HCT116 (cell line): ENCODE data around the gene ZNF692.

ENCODE experiments used
- POLR2AphosphoS5 ChIP-seq: IDR thresholded peaks from 2 replicates; pipeline ENCODE4 v1.6.1; 2011; ENCODE audit warnings: mild to moderate bottlenecking, low read depth, low read length, moderate library complexity
- YY1 ChIP-seq: IDR thresholded peaks from 2 replicates; pipeline ENCODE4 v1.6.1; 2011; ENCODE audit warnings: low read length, low read depth, moderate library complexity, mild to moderate bottlenecking; ENCODE audit not compliant: insufficient replicate concordance; ENCODE audit errors: extremely low read depth
- TF ChIP-seq, protein P1 (sequence below), 3 experiments: fragments of 200-600 bp in 1 of 3; sonication (generic) in 1 of 3; IDR thresholded peaks in 2 of 3; conservative IDR thresholded peaks in 1 of 3; 2 replicates each; pipeline ENCODE4 v1.5.1; 2012 to 2017; ENCODE audit warnings: low read depth in 2 of 3, low read length in 2 of 3, antibody characterized with exemption in 1 of 3, borderline replicate concordance in 1 of 3, control low read depth in 1 of 3, mild to moderate bottlenecking in 1 of 3, mixed read lengths in 1 of 3, mixed run types in 1 of 3, moderate library complexity in 1 of 3; ENCODE audit not compliant: insufficient read depth in 1 of 3
- TF ChIP-seq, protein P2 (sequence below): IDR thresholded peaks from 2 replicates; pipeline ENCODE4 v1.6.1; 2012; ENCODE audit warnings: low read depth
- TF ChIP-seq, protein P3 (sequence below): IDR thresholded peaks from 2 replicates; pipeline ENCODE4 v1.6.1; 2012
- TF ChIP-seq, protein P4 (sequence below): IDR thresholded peaks from 2 replicates; pipeline ENCODE4 v1.6.1; 2011; ENCODE audit warnings: mild to moderate bottlenecking, low read length, moderate library complexity; ENCODE audit not compliant: insufficient replicate concordance; ENCODE audit errors: extremely low read depth

DNA sequence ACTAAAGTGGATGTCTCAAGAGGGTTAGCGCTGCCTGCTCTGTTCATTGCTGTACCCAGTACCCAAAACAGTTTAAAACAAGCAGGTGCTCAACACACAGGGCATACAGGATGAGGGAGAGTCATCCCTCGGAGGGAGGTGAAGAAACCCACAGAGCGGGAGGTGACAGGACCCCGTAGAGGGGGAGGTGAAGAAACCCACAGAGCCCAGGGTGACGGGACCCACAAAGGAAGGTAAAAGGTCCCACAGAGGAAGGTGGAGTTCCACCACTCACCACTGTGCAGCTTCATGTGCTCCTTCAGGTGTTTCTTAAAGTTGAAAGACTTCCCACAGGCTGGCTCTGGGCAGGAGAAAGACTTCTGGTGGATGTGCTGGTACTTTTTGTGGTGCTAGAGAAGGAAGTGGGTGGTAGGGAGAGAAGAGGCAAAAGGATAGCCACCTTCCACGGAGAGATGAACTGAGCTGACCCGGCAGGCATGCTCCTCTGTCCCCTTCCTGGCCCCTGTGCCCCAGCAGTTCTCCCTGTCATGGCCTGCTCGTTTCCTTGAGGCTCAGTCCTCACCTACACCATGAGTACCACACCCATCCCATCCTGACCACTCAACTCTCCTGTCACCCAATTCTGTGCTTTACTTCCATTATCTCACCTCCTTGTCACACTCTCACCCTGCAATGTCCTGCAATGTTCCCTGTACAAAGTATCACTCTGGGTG, 5.1 kb downstream of the ZNF692 start:
- TF ChIP-seq, protein P1, sequence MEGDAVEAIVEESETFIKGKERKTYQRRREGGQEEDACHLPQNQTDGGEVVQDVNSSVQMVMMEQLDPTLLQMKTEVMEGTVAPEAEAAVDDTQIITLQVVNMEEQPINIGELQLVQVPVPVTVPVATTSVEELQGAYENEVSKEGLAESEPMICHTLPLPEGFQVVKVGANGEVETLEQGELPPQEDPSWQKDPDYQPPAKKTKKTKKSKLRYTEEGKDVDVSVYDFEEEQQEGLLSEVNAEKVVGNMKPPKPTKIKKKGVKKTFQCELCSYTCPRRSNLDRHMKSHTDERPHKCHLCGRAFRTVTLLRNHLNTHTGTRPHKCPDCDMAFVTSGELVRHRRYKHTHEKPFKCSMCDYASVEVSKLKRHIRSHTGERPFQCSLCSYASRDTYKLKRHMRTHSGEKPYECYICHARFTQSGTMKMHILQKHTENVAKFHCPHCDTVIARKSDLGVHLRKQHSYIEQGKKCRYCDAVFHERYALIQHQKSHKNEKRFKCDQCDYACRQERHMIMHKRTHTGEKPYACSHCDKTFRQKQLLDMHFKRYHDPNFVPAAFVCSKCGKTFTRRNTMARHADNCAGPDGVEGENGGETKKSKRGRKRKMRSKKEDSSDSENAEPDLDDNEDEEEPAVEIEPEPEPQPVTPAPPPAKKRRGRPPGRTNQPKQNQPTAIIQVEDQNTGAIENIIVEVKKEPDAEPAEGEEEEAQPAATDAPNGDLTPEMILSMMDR (IDR thresholded peaks at IDR 0.05 in 2 of 3, conservative IDR thresholded peaks at IDR 0.05 in 1 of 3; ENCODE audit: borderline replicate concordance in 1 of 3, insufficient read depth in 1 of 3, low read depth in 2 of 3, low read length in 2 of 3), result no peak
- TF ChIP-seq, protein P2, sequence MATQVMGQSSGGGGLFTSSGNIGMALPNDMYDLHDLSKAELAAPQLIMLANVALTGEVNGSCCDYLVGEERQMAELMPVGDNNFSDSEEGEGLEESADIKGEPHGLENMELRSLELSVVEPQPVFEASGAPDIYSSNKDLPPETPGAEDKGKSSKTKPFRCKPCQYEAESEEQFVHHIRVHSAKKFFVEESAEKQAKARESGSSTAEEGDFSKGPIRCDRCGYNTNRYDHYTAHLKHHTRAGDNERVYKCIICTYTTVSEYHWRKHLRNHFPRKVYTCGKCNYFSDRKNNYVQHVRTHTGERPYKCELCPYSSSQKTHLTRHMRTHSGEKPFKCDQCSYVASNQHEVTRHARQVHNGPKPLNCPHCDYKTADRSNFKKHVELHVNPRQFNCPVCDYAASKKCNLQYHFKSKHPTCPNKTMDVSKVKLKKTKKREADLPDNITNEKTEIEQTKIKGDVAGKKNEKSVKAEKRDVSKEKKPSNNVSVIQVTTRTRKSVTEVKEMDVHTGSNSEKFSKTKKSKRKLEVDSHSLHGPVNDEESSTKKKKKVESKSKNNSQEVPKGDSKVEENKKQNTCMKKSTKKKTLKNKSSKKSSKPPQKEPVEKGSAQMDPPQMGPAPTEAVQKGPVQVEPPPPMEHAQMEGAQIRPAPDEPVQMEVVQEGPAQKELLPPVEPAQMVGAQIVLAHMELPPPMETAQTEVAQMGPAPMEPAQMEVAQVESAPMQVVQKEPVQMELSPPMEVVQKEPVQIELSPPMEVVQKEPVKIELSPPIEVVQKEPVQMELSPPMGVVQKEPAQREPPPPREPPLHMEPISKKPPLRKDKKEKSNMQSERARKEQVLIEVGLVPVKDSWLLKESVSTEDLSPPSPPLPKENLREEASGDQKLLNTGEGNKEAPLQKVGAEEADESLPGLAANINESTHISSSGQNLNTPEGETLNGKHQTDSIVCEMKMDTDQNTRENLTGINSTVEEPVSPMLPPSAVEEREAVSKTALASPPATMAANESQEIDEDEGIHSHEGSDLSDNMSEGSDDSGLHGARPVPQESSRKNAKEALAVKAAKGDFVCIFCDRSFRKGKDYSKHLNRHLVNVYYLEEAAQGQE, result no peak
- TF ChIP-seq, protein P3, sequence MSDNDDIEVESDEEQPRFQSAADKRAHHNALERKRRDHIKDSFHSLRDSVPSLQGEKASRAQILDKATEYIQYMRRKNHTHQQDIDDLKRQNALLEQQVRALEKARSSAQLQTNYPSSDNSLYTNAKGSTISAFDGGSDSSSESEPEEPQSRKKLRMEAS, result no peak
- TF ChIP-seq, protein P4, sequence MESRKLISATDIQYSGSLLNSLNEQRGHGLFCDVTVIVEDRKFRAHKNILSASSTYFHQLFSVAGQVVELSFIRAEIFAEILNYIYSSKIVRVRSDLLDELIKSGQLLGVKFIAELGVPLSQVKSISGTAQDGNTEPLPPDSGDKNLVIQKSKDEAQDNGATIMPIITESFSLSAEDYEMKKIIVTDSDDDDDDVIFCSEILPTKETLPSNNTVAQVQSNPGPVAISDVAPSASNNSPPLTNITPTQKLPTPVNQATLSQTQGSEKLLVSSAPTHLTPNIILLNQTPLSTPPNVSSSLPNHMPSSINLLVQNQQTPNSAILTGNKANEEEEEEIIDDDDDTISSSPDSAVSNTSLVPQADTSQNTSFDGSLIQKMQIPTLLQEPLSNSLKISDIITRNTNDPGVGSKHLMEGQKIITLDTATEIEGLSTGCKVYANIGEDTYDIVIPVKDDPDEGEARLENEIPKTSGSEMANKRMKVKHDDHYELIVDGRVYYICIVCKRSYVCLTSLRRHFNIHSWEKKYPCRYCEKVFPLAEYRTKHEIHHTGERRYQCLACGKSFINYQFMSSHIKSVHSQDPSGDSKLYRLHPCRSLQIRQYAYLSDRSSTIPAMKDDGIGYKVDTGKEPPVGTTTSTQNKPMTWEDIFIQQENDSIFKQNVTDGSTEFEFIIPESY, result no peak
- TF ChIP-seq YY1 (no peak), POLR2AphosphoS5 (no peak)
